Neutrophil (primary cell): Measurements from ENCODE around the gene GRIK3.

Experiments used
- H3K27ac ChIP-seq: fragments of 200-600 bp; sonication (generic); 2 replicates; pipeline ENCODE4 v1.5.1; 2016; ENCODE audit warnings: mild to moderate bottlenecking, moderate library complexity
- H3K27me3 ChIP-seq: fragments of 200-600 bp; sonication (generic); 2 replicates; pipeline ENCODE4 v1.6.0; 2016; ENCODE audit warnings: mild to moderate bottlenecking
- H3K36me3 ChIP-seq: fragments of 200-600 bp; sonication (generic); 2 replicates; pipeline ENCODE4 v1.5.1; 2017
- H3K4me1 ChIP-seq, 2 experiments: fragments of 200-600 bp in 1 of 2; sonication (generic) in 1 of 2; 1 replicate in 1 of 2; 2 replicates in 1 of 2; pipeline versions ENCODE4 v1.5.1 to v1.6.1; 2013 to 2016; ENCODE audit warnings: low read depth in 1 of 2, low read length in 1 of 2, mild to moderate bottlenecking in 1 of 2, moderate library complexity in 1 of 2; ENCODE audit not compliant: control insufficient read depth in 1 of 2, insufficient read depth in 1 of 2
- H3K4me3 ChIP-seq, 2 experiments: fragments of 200-600 bp in 1 of 2; sonication (generic) in 1 of 2; 1 replicate in 1 of 2; 2 replicates in 1 of 2; pipeline ENCODE4 v1.5.1; 2013 to 2016; ENCODE audit warnings: low read depth in 1 of 2, low read length in 1 of 2, mild to moderate bottlenecking in 1 of 2, moderate library complexity in 1 of 2
- H3K9me3 ChIP-seq: fragments of 200-600 bp; sonication (generic); 2 replicates; pipeline ENCODE4 v1.5.1; 2016
- TF ChIP-seq, protein P1 (sequence below): fragments of 200-600 bp; sonication (generic); IDR thresholded peaks from 2 replicates; pipeline ENCODE4 v1.5.1; 2016; ENCODE audit warnings: antibody characterized with exemption

The GRIK3 gene

DNA sequence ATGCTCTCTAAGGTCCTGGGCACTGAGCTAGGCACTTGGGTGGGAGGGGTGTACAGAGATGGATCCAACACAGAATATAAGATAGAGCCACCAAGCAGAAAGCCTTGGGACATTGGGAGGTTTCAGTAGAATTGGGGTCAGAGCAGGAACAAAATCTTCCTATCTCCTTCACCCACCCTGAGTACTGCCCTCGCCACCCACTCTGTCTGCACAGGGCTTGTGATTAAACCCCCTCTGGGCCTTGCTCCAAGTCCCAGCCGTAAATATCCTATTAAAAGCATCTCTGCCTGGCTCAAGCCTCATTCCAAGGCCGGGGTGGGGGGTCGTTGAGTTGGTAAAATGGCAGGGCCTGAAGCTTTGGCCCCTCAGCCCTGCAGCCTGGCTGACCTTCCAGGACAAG is 166.7 kb downstream of the GRIK3 start:
- no peaks in the 10 kb centered on the region for H3K9me3 ChIP-seq
- no peaks in the 10 kb centered on the region for H3K4me1 ChIP-seq
- no peaks in the 10 kb centered on the region for H3K36me3 ChIP-seq
- H3K4me3 ChIP-seq: no peak overlapping the region
- TF ChIP-seq, protein P1, sequence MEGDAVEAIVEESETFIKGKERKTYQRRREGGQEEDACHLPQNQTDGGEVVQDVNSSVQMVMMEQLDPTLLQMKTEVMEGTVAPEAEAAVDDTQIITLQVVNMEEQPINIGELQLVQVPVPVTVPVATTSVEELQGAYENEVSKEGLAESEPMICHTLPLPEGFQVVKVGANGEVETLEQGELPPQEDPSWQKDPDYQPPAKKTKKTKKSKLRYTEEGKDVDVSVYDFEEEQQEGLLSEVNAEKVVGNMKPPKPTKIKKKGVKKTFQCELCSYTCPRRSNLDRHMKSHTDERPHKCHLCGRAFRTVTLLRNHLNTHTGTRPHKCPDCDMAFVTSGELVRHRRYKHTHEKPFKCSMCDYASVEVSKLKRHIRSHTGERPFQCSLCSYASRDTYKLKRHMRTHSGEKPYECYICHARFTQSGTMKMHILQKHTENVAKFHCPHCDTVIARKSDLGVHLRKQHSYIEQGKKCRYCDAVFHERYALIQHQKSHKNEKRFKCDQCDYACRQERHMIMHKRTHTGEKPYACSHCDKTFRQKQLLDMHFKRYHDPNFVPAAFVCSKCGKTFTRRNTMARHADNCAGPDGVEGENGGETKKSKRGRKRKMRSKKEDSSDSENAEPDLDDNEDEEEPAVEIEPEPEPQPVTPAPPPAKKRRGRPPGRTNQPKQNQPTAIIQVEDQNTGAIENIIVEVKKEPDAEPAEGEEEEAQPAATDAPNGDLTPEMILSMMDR: no peak
- H3K27me3 ChIP-seq: peaks cover 11% of the 10 kb centered on the region
- no peak overlapping the region for H3K27ac ChIP-seq

DNA sequence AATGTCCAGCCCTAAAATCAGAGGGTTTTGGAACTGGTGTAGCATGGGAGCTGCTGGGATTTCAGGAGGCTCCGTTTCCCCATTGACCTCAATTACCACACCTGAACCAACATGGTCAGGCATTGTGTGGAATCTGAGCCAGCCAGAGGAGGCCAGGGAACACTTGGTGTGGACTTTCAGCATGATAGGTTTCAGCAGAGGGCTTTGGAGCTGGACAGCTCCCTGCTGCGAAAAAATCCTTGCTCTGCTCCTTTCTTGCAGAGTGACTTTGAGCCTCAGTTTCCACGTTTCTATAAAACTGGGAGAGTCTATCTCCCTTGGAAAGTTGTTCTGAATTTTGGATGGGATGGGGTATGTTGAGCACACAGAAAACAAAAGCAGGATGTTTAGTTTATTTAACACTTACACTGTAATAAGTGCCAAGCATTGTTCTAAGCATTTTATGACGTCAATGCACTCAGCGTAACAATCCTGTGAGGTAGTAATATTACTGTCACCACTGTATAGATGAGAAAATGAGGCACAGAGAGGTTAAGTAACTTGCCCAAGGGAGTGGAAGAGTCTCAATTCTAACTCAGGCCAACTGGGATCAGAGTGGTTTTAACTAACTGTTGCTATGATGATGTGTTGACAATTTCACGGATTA is 168.0 kb downstream of the GRIK3 start:
- H3K27me3 ChIP-seq: peaks cover 21% of the 10 kb centered on the region
- no peaks in the 10 kb centered on the region for H3K4me1 ChIP-seq
- H3K36me3 ChIP-seq: no peaks in the 10 kb centered on the region
- no peaks in the 10 kb centered on the region for H3K9me3 ChIP-seq
- no peak overlapping the region for H3K27ac ChIP-seq
- TF ChIP-seq, protein P1: no peak
- no peak overlapping the region for H3K4me3 ChIP-seq

DNA sequence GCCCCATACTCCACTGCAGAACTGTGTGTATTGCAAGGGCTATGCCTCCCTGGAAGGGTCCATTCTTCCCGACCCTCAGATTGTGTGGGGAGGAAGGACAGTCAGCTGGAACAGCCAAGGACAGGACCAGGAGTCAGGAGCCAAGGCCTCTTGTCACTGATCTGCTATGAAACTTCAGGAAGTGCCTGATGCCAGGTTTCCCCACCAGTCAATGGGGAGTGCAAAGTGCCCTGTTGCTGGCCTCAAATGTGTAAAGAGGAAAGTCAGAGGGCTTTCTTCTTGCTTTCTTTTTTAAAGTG is 168.8 kb downstream of the GRIK3 start:
- no peak overlapping the region for H3K4me3 ChIP-seq
- peaks cover 27% of the 10 kb centered on the region for H3K27me3 ChIP-seq
- no peaks in the 10 kb centered on the region for H3K4me1 ChIP-seq
- no peaks in the 10 kb centered on the region for H3K36me3 ChIP-seq
- TF ChIP-seq, protein P1: no peak
- no peak overlapping the region for H3K27ac ChIP-seq
- no peaks in the 10 kb centered on the region for H3K9me3 ChIP-seq

DNA sequence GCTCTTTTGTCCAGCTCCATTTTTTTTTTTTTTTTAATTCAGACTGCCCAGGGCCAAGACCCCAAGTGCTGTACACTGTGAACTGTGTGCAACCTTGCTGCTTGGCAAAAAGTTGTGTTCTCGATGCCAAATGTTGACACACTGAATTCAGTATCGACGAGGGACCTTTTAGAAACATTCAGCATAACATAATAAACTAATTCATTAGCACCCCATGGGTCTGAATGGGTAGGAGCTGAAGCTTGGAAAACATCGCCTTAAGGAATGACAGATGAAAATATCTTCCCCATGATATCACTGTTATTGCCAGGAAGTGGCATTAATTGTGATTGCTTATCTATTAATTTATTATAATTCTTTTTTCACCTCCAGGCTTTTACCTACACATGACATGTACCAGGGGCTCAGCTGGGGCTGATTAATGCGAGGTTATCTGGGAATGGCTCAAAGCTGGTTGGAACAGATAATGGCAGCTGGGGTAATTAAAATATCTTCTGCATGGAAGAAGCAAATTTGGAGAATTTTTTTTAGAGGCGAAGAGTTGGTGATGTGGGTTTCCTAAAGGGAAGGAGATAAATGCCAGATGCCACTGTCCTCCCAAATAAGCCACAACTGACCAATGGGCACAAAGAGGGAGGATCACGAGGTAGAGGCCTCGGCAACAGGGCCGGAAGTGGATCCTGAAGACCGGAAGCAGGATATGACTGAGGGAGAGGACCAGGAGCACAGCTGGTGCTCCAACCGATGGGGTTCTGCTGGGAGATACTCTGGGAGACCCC is 169.3 kb downstream of the GRIK3 start:
- no peak overlapping the region for H3K4me3 ChIP-seq
- H3K27me3 ChIP-seq: peaks cover 33% of the 10 kb centered on the region
- TF ChIP-seq, protein P1: no peak
- no peaks in the 10 kb centered on the region for H3K9me3 ChIP-seq
- H3K4me1 ChIP-seq: no peaks in the 10 kb centered on the region
- H3K27ac ChIP-seq: no peak overlapping the region
- no peaks in the 10 kb centered on the region for H3K36me3 ChIP-seq

DNA sequence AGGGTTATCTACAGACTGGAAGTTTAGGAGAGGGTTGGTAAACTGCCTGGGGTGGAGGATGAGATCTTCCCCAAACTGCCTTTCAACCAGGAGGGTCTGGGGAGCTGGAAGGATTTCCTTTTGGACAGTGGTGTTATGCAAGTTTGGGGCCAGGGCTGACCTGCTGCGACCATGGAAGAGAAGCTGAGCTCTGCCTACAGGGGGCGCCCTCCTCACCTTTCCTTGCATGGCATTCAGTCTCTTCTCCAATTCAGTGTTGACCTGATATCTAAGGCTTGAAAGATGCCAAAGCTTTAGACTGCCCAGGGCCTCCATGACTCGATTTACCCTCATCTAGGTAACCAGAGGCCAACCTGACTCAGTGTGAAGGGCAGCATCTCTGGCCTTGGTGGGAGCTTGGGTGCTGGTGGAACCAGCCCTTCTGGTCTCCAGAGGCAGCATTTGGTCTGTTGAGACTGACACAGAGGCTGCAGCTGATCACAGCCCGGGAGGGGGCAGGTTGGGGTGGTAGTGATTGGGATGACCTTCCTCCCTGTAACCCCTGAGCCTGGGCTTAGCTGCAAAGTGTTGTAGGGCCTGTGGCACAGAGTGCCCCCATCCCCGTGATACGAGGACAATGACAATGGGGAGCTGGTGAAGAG is 170.0 kb downstream of the GRIK3 start:
- no peaks in the 10 kb centered on the region for H3K36me3 ChIP-seq
- no peak overlapping the region for H3K27ac ChIP-seq
- TF ChIP-seq, protein P1: no peak
- H3K4me3 ChIP-seq: no peak overlapping the region
- H3K9me3 ChIP-seq: no peaks in the 10 kb centered on the region
- H3K27me3 ChIP-seq: peaks cover 34% of the 10 kb centered on the region
- H3K4me1 ChIP-seq: no peaks in the 10 kb centered on the region
